Effector memory CD8-positive, alpha-beta T cell (primary cell): ENCODE measurements around the gene ATP8A1.

Experiments
- ATAC-seq: fragments of 150-1000 bp; cut with Tn5 transposase; replicated peaks from 2 replicates; pipeline ENCODE4 v1.10.0; 2021; ENCODE audit warnings: mild to moderate bottlenecking, moderate library complexity
- DNase-seq, 3 experiments: peaks; one replicate each; pipeline ENCODE4 v3.0.0; 2021
- H3K27ac Mint-ChIP-seq, 2 donors: one replicate each; pipeline ENCODE4 v1.8.0; 2022; ENCODE audit warnings: mild to moderate bottlenecking in 2 of 2, mixed read lengths in 2 of 2, moderate library complexity in 2 of 2
- H3K27me3 Mint-ChIP-seq, 2 donors: one replicate each; pipeline ENCODE4 v1.8.0; 2022; ENCODE audit warnings: mixed read lengths in 2 of 2
- H3K36me3 Mint-ChIP-seq: one replicate; pipeline ENCODE4 v1.8.0; 2022; ENCODE audit warnings: mild to moderate bottlenecking, moderate library complexity, mixed read lengths; ENCODE audit not compliant: insufficient read depth
- H3K4me1 Mint-ChIP-seq, 2 donors: one replicate each; pipeline ENCODE4 v1.8.0; 2022; ENCODE audit warnings: low read depth in 2 of 2, mixed read lengths in 2 of 2
- H3K4me3 Mint-ChIP-seq, 2 donors: one replicate each; pipeline ENCODE4 v1.8.0; 2022; ENCODE audit warnings: mild to moderate bottlenecking in 2 of 2, mixed read lengths in 2 of 2, moderate library complexity in 2 of 2
- H3K9me3 Mint-ChIP-seq, 2 donors: one replicate each; pipeline ENCODE4 v1.8.0; 2022; ENCODE audit warnings: mixed read lengths in 2 of 2

ATP8A1 gene

GRCh38 chr4:42607011-42607726 is 49.7 kb downstream of the ATP8A1 start:
- no peak overlapping the region for H3K4me3 Mint-ChIP-seq
- no peaks in the 10 kb centered on the region for H3K27me3 Mint-ChIP-seq
- H3K27ac Mint-ChIP-seq = no peak overlapping the region
- H3K9me3 Mint-ChIP-seq = no peaks in the 10 kb centered on the region
- peaks cover 12 to 39% of the 10 kb centered on the region in 2 donors for H3K4me1 Mint-ChIP-seq
- DNase-seq = no peak
- peaks cover 13% of the 10 kb centered on the region for H3K36me3 Mint-ChIP-seq
- ATAC-seq = no peak

- Mint-ChIP-seq H3K27me3 (no peaks in the 10 kb centered on the region), H3K36me3 (peaks cover 8% of the 10 kb centered on the region), H3K4me3 (no peak overlapping the region), H3K4me1 (peaks cover 9 to 28% of the 10 kb centered on the region in 2 donors), H3K27ac (peak overlapping the region in 1 of 2 donors; percentile 59), H3K9me3 (no peaks in the 10 kb centered on the region)
- no peak for ATAC-seq
- no peak for DNase-seq
Observed at GRCh38 chr4:42605264-42605663, 51.6 kb downstream of the ATP8A1 start.

GRCh38 chr4:42603862-42604261 is 53.0 kb downstream of the ATP8A1 start:
- DNase-seq (no peak), ATAC-seq (no peak)
- Mint-ChIP-seq H3K27me3 (no peaks in the 10 kb centered on the region), H3K27ac (peak overlapping the region in 1 of 2 donors; percentile 10), H3K9me3 (no peaks in the 10 kb centered on the region), H3K4me1 (peaks cover 4 to 18% of the 10 kb centered on the region in 2 donors), H3K36me3 (peaks cover 6% of the 10 kb centered on the region), H3K4me3 (no peak overlapping the region)

- ATAC-seq = no peak
- Mint-ChIP-seq H3K4me1 (peaks cover 6 to 16% of the 10 kb centered on the region in 2 donors), H3K4me3 (no peak overlapping the region), H3K9me3 (no peaks in the 10 kb centered on the region), H3K27me3 (no peaks in the 10 kb centered on the region), H3K27ac (no peak overlapping the region), H3K36me3 (peaks cover 6% of the 10 kb centered on the region)
- DNase-seq = no peak
Observed at GRCh38 chr4:42600578-42600977, 56.3 kb downstream of the ATP8A1 start.

- H3K27ac Mint-ChIP-seq = no peak overlapping the region
- no peaks in the 10 kb centered on the region for H3K9me3 Mint-ChIP-seq
Observed at GRCh38 chr4:42596918-42597317, 60.0 kb downstream of the ATP8A1 start.

GRCh38 chr4:42594888-42595287 is 62.0 kb downstream of the ATP8A1 start:
- no peak for ATAC-seq
- no peak overlapping the region for H3K4me3 Mint-ChIP-seq
- DNase-seq = no peak
- H3K27ac Mint-ChIP-seq = no peak overlapping the region
- H3K36me3 Mint-ChIP-seq = peaks cover 3% of the 10 kb centered on the region
- peaks cover 5 to 7% of the 10 kb centered on the region in 2 donors for H3K4me1 Mint-ChIP-seq
- H3K27me3 Mint-ChIP-seq = no peaks in the 10 kb centered on the region
- H3K9me3 Mint-ChIP-seq = no peaks in the 10 kb centered on the region

More at GRCh38 chr4:42596918-42597317, 60.0 kb downstream of the ATP8A1 start:
- DNase-seq (no peak), ATAC-seq (no peak)
- no peak overlapping the region for H3K4me3 Mint-ChIP-seq
- H3K36me3 Mint-ChIP-seq = peaks cover 6% of the 10 kb centered on the region
- H3K4me1 Mint-ChIP-seq = peaks cover 3 to 7% of the 10 kb centered on the region in 2 donors
- H3K27me3 Mint-ChIP-seq = no peaks in the 10 kb centered on the region

GRCh38 chr4:42588909-42589308 is 68.0 kb downstream of the ATP8A1 start:
- Mint-ChIP-seq H3K4me1 (peaks cover 2 to 12% of the 10 kb centered on the region in 2 donors), H3K9me3 (no peaks in the 10 kb centered on the region), H3K36me3 (peaks cover 27% of the 10 kb centered on the region), H3K27ac (no peak overlapping the region), H3K4me3 (no peak overlapping the region), H3K27me3 (no peaks in the 10 kb centered on the region)
- no peak for ATAC-seq
- DNase-seq = no peak

- peaks cover 2 to 8% of the 10 kb centered on the region in 2 donors for H3K4me1 Mint-ChIP-seq
- DNase-seq (no peak), ATAC-seq (no peak)
- H3K27me3 Mint-ChIP-seq = no peaks in the 10 kb centered on the region
- no peak overlapping the region for H3K27ac Mint-ChIP-seq
- H3K36me3 Mint-ChIP-seq = peaks cover 31% of the 10 kb centered on the region
- H3K9me3 Mint-ChIP-seq = no peaks in the 10 kb centered on the region
- H3K4me3 Mint-ChIP-seq = no peak overlapping the region
Observed at GRCh38 chr4:42586775-42587174, 70.1 kb downstream of the ATP8A1 start.

- Mint-ChIP-seq H3K9me3 (no peaks in the 10 kb centered on the region), H3K4me3 (no peak overlapping the region), H3K36me3 (peaks cover 45% of the 10 kb centered on the region), H3K27me3 (no peaks in the 10 kb centered on the region), H3K4me1 (peaks cover 3 to 24% of the 10 kb centered on the region in 2 donors), H3K27ac (no peak overlapping the region)
- no peak for ATAC-seq
- no peak for DNase-seq
Observed at GRCh38 chr4:42579903-42580302, 77.0 kb downstream of the ATP8A1 start.

GRCh38 chr4:42578187-42578586 is 78.7 kb downstream of the ATP8A1 start:
- Mint-ChIP-seq H3K9me3 (no peaks in the 10 kb centered on the region), H3K27me3 (no peaks in the 10 kb centered on the region), H3K27ac (peak overlapping the region in 1 of 2 donors; percentile 76), H3K4me1 (peaks cover 3 to 21% of the 10 kb centered on the region in 2 donors), H3K36me3 (peaks cover 38% of the 10 kb centered on the region), H3K4me3 (no peak overlapping the region)
- DNase-seq (no peak), ATAC-seq (no peak)

- H3K27ac Mint-ChIP-seq = no peak overlapping the region
- no peak overlapping the region for H3K4me3 Mint-ChIP-seq
- no peak for ATAC-seq
- no peaks in the 10 kb centered on the region for H3K9me3 Mint-ChIP-seq
- H3K36me3 Mint-ChIP-seq = peaks cover 38% of the 10 kb centered on the region
- H3K4me1 Mint-ChIP-seq = peaks cover 3 to 15% of the 10 kb centered on the region in 2 donors
- H3K27me3 Mint-ChIP-seq = no peaks in the 10 kb centered on the region
- DNase-seq = no peak
Observed at GRCh38 chr4:42574870-42575430, 82.0 kb downstream of the ATP8A1 start.

- no peaks in the 10 kb centered on the region for H3K27me3 Mint-ChIP-seq
- H3K36me3 Mint-ChIP-seq = peaks cover 28% of the 10 kb centered on the region
- no peaks in the 10 kb centered on the region for H3K9me3 Mint-ChIP-seq
- DNase-seq (no peak), ATAC-seq (no peak)
- H3K27ac Mint-ChIP-seq = peak overlapping the region; percentile 60 to 81
- no peak overlapping the region for H3K4me3 Mint-ChIP-seq
- peaks cover 0 to 12% of the 10 kb centered on the region in 2 donors for H3K4me1 Mint-ChIP-seq
Observed at GRCh38 chr4:42573249-42573648, 83.7 kb downstream of the ATP8A1 start.

GRCh38 chr4:42570221-42570620 is 86.7 kb downstream of the ATP8A1 start:
- H3K9me3 Mint-ChIP-seq = no peaks in the 10 kb centered on the region
- H3K36me3 Mint-ChIP-seq = peaks cover 20% of the 10 kb centered on the region
- no peak overlapping the region for H3K4me3 Mint-ChIP-seq
- H3K27ac Mint-ChIP-seq = peak overlapping the region; percentile 24 to 30
- H3K4me1 Mint-ChIP-seq = peaks cover 0 to 7% of the 10 kb centered on the region in 2 donors
- no peak for DNase-seq
- ATAC-seq = no peak
- no peaks in the 10 kb centered on the region for H3K27me3 Mint-ChIP-seq

- DNase-seq (peak; percentile 61 to 70 (median 61)), ATAC-seq (peak; percentile 97)
- Mint-ChIP-seq H3K36me3 (peaks cover 21% of the 10 kb centered on the region), H3K9me3 (no peaks in the 10 kb centered on the region), H3K4me3 (no peak overlapping the region), H3K27ac (peak overlapping the region in 1 of 2 donors; percentile 25), H3K4me1 (peaks cover 0 to 7% of the 10 kb centered on the region in 2 donors), H3K27me3 (no peaks in the 10 kb centered on the region)
Observed at GRCh38 chr4:42568610-42569207, 88.2 kb downstream of the ATP8A1 start.
